K562 (cell line): Measurements from ENCODE around the gene GFRA4. TPM values are rescaled to one million over a fixed set of nuclear protein-coding genes. Genes with fewer than 3 reads are reported as not detected.

Experiments
- ATAC-seq: fragments of 200-7000 bp; cut with Tn5 transposase; 3 replicates; pipeline ENCODE4 v1.9.1; 2020; ENCODE audit warnings: moderate library complexity
- BruUV-seq: library from RNA; stranded (reverse); fragments of 400-500 nt; replicated peaks from 2 replicates; lab custom pipeline; 2021; lab: Mats Ljungman, UMichigan
- CTCF ChIA-PET: fragments of 300-600 bp; formaldehyde crosslinking; extraction: SDS; loops from one replicate; lab custom pipeline; 2021; ENCODE audit warnings: low intra/inter-chr PET ratio; lab: Yijun Ruan, JAX
- POLR2A ChIA-PET: fragments of 300-600, 350-650 bp; sonication (Branson Sonifier 250); formaldehyde crosslinking; extraction: SDS; loops from one replicate; lab custom pipeline; 2021; ENCODE audit warnings: antibody characterized with exemption, inconsistent platforms; lab: Yijun Ruan, JAX
- DNase-seq, 4 experiments: peaks; one replicate each; pipeline versions ENCODE4 v3.0.0 to v3.0.0-alpha.2; 2011 to 2018; ENCODE audit warnings: low spot score in 3 of 4, mixed read lengths in 3 of 4; ENCODE audit errors: extremely low read depth in 1 of 4
- FAIRE-seq: peaks from 2 replicates; lab custom pipeline; 2011; peaks lifted over from hg19 to GRCh38; lab: Jason Lieb, UNC
- H2AFZ ChIP-seq: 2 replicates; pipeline ENCODE4 v1.6.0; 2011; ENCODE audit warnings: low read depth, low read length, control low read depth, inconsistent platforms
- H3K27ac ChIP-seq: fragments of 200-600 bp; 3 replicates; pipeline ENCODE4 v1.8.0; 2011; ENCODE audit warnings: low read depth, mild to moderate bottlenecking, control low read depth, inconsistent platforms, low read length, moderate library complexity, mixed read lengths; ENCODE audit errors: extremely low read depth
- H3K27me3 ChIP-seq, 2 experiments: fragments of 300-600 bp in 1 of 2; 2 replicates in 1 of 2; 3 replicates in 1 of 2; pipeline versions ENCODE4 v1.6.0 to v1.8.0; 2011; ENCODE audit warnings: inconsistent platforms in 2 of 2, low read length in 2 of 2, mild to moderate bottlenecking in 1 of 2, mixed read lengths in 1 of 2, moderate library complexity in 1 of 2; ENCODE audit not compliant: control insufficient read depth in 2 of 2, insufficient read depth in 2 of 2
- H3K36me3 ChIP-seq: fragments of 300-600 bp; 3 replicates; pipeline ENCODE4 v1.8.0; 2011; ENCODE audit warnings: mild to moderate bottlenecking, low read length, inconsistent platforms; ENCODE audit not compliant: control insufficient read depth, insufficient read depth
- H3K4me1 ChIP-seq, 2 experiments: fragments of 200-600 bp in 1 of 2; replicated peaks in 1 of 2; 2 replicates in 1 of 2; 3 replicates in 1 of 2; pipeline versions ENCODE4 v1.5.1 to v1.8.0; 2011; ENCODE audit warnings: inconsistent platforms in 2 of 2, low read length in 2 of 2, mild to moderate bottlenecking in 1 of 2, mixed read lengths in 1 of 2, moderate library complexity in 1 of 2; ENCODE audit not compliant: control insufficient read depth in 2 of 2, insufficient read depth in 2 of 2
- H3K4me2 ChIP-seq: 2 replicates; pipeline ENCODE4 v1.6.1; 2011; ENCODE audit warnings: low read length, control low read depth, inconsistent platforms, mixed read lengths; ENCODE audit not compliant: insufficient read depth
- H3K4me3 ChIP-seq: fragments of 200-600 bp; sonication (generic), shearing (Covaris generic); 2 replicates; pipeline ENCODE4 v1.5.1; 2016; ENCODE audit warnings: control low read depth, inconsistent platforms
- H3K79me2 ChIP-seq: fragments of 200-600 bp; 3 replicates; pipeline ENCODE4 v1.8.0; 2011; ENCODE audit warnings: low read length, inconsistent platforms; ENCODE audit not compliant: control insufficient read depth, insufficient read depth
- H3K9ac ChIP-seq, 2 experiments: 2 replicates each; pipeline versions ENCODE4 v1.6.0 to v1.6.1; 2011; ENCODE audit warnings: low read depth in 2 of 2, low read length in 2 of 2, control low read depth in 1 of 2, inconsistent platforms in 1 of 2, mild to moderate bottlenecking in 1 of 2, mixed read lengths in 1 of 2; ENCODE audit not compliant: insufficient read depth in 1 of 2
- H3K9me1 ChIP-seq: one replicate; pipeline ENCODE4 v1.6.0; 2011; ENCODE audit warnings: inconsistent platforms, mild to moderate bottlenecking, low read length, moderate library complexity; ENCODE audit not compliant: control insufficient read depth, insufficient read depth
- H3K9me3 ChIP-seq: replicated peaks from 2 replicates; pipeline ENCODE4 v1.5.1; 2011; ENCODE audit warnings: low read depth, low read length, inconsistent platforms; ENCODE audit not compliant: control insufficient read depth, insufficient read depth
- H4K20me1 ChIP-seq: replicated peaks from 2 replicates; pipeline ENCODE4 v1.6.1; 2011; ENCODE audit warnings: low read length, inconsistent platforms, mixed read lengths; ENCODE audit not compliant: control insufficient read depth, insufficient read depth
- HDAC6 ChIP-seq: IDR thresholded peaks from 2 replicates; pipeline ENCODE4 v1.6.1; 2012; ENCODE audit warnings: low read depth, mild to moderate bottlenecking, control low read depth, inconsistent platforms, low read length, moderate library complexity
- NR1H2 ChIP-seq: sonication (generic); formaldehyde crosslinking; IDR thresholded peaks from 2 replicates; pipeline ENCODE4 v1.4.0; 2020; ENCODE audit warnings: mild to moderate bottlenecking, missing genetic modification reagents
- PRPF4 ChIP-seq: fragments of 200-400 bp; formaldehyde crosslinking; IDR thresholded peaks from one replicate; pipeline ENCODE4 v1.6.1; 2017; ENCODE audit warnings: low read length, low read depth, mild to moderate bottlenecking; ENCODE audit not compliant: insufficient read depth, poor library complexity, severe bottlenecking
- RBBP5 ChIP-seq: fragments of 200-600 bp; sonication (generic); IDR thresholded peaks from 2 replicates; pipeline ENCODE4 v1.6.1; 2012; ENCODE audit warnings: borderline replicate concordance, mild to moderate bottlenecking, low read length, control low read depth, inconsistent platforms; ENCODE audit not compliant: insufficient read depth, poor library complexity, severe bottlenecking
- TEAD2 ChIP-seq: fragments of 450-650 bp; IDR thresholded peaks from 2 replicates; pipeline ENCODE4 v1.6.1; 2016; ENCODE audit warnings: missing genetic modification characterization, control low read depth, missing compliant biosample characterization
- YY1 ChIP-seq, 3 experiments: IDR thresholded peaks; 2 replicates each; pipeline ENCODE4 v1.6.1; 2011; ENCODE audit warnings: low read length in 2 of 3, mild to moderate bottlenecking in 2 of 3, moderate library complexity in 2 of 3, borderline replicate concordance in 1 of 3, control low read depth in 1 of 3, low read depth in 1 of 3; ENCODE audit not compliant: insufficient read depth in 3 of 3, insufficient replicate concordance in 2 of 3, control insufficient read depth in 1 of 3, insufficient read length in 1 of 3; ENCODE audit errors: extremely low read depth in 1 of 3
- ZBTB12 ChIP-seq: fragments of 250-450 bp; sonication (Bioruptor Pico); IDR thresholded peaks from 2 replicates; pipeline ENCODE4 v1.4.0; 2020
- ZHX1 ChIP-seq: fragments of 150-350 bp; conservative IDR thresholded peaks from 2 replicates; pipeline ENCODE4 v1.6.1; 2014; ENCODE audit warnings: low read length
- ZNF316 ChIP-seq: fragments of 450-650 bp; IDR thresholded peaks from 2 replicates; pipeline ENCODE4 v1.6.1; 2016
- ZNF324 ChIP-seq: fragments of 250-450 bp; sonication (Bioruptor Pico); IDR thresholded peaks from 2 replicates; pipeline ENCODE4 v1.4.0; 2020; ENCODE audit warnings: mild to moderate bottlenecking
- ZNF41 ChIP-seq: fragments of 250-450 bp; sonication (Bioruptor Pico); conservative IDR thresholded peaks from 2 replicates; pipeline ENCODE4 v1.4.0; 2020; ENCODE audit warnings: mild to moderate bottlenecking
- ZNF512 ChIP-seq: IDR thresholded peaks from 2 replicates; pipeline ENCODE4 v1.6.1; 2016; ENCODE audit warnings: missing genetic modification characterization, missing compliant biosample characterization
- WGBS: fragments of 100-300 bp; shearing (Covaris generic); methylation state at CpG from one replicate; pipeline ENCODE4 v1.1.6; 2016; ENCODE audit warnings: low coverage, mixed read lengths; ENCODE audit not compliant: insufficient coverage; ENCODE audit errors: missing lambda C conversion rate; 5-methylcytosine and 5-hydroxymethylcytosine counted together
- in situ Hi-C: fragments of 300-500 bp; cut with MboI; formaldehyde crosslinking; loops from 4 replicates; pipeline ENCODE4 v1.15.0; 2018; ENCODE audit warnings: inconsistent platforms, mixed read lengths
- intact Hi-C: fragments of 100-400 bp; cut with micrococcal nuclease; formaldehyde crosslinking; loops from 2 replicates; pipeline ENCODE4 v1.14.2; 2022
- polyA plus RNA-seq, 8 experiments: library from polyadenylated mRNA; depleted of rRNA in 4 of 8; stranded (reverse) in 5 of 8; unstranded in 3 of 8; fragments of >200 nt; fragmentation: Nextera tagmentation in 2 of 8; fragmentation: Illumina TruSeq in 1 of 8; extraction: Ambion mirVana in 2 of 8; extraction: Trizol in 1 of 8; gene quantifications; 2 replicates each; pipeline versions ENCODE4 v1.2.1 to v1.2.3, GENCODE V29; 2011 to 2014; ENCODE audit warnings: inconsistent platforms in 1 of 8, missing spikeins in 1 of 8
- total RNA-seq, 7 experiments: library from RNA; depleted of rRNA in 6 of 7; stranded (reverse); fragments of >200 nt in 6 of 7; fragmentation: Illumina TruSeq in 2 of 7; extraction: Trizol in 2 of 7; gene quantifications; 2 replicates each; pipeline versions ENCODE4 v1.2.1 to v1.2.3, GENCODE V29; 2011 to 2021; ENCODE audit warnings: low replicate concordance in 1 of 7
- TF ChIP-seq, protein P1 (sequence below): fragments of 250-450 bp; sonication (Bioruptor Pico); IDR thresholded peaks from 2 replicates; pipeline ENCODE4 v1.9.0; 2021; ENCODE audit warnings: mild to moderate bottlenecking
- TF ChIP-seq, protein P2 (sequence below): fragments of 450-650 bp; formaldehyde crosslinking; IDR thresholded peaks from 2 replicates; pipeline ENCODE4 v1.4.0; 2022; ENCODE audit warnings: missing genetic modification characterization

GFRA4 gene
- total and polyA plus RNA-seq, 9 of the 15 experiments (the other 6 are each of a cell fraction or from before 2014, with no cell fraction given), result not detected

GRCh38 chr20:3691306-3691705 lies 28.1 kb upstream of the GFRA4 start:
- no peak overlapping the region for H3K27ac ChIP-seq
- intact Hi-C loops (no loop called here), in situ Hi-C loops (no loop called here)
- no peak for FAIRE-seq
- CTCF ChIA-PET, result no interaction called here
- peaks cover 0 to 5% of the 10 kb centered on the region in 2 experiments; a peak in 3 of 5 replicates for H3K27me3 ChIP-seq
- peaks cover 0 to 26% of the 10 kb centered on the region in 2 experiments; a peak in 3 of 5 replicates for H3K4me1 ChIP-seq
- H2AFZ ChIP-seq, result no peak overlapping the region
- no peaks in the 10 kb centered on the region for H4K20me1 ChIP-seq
- POLR2A ChIA-PET, result no interaction called here
- H3K4me3 ChIP-seq, result no peak overlapping the region
- 46% methylated on average over 11 of the region's 16 CpGs for WGBS
- no peak overlapping the region for H3K4me2 ChIP-seq
- no TSS peak for BruUV-seq
- TF ChIP-seq ZNF512 (tag) (no peak), RBBP5 (no peak), ZNF41 (CRISPR knock-in tag) (no peak), ZNF324 (CRISPR knock-in tag) (no peak), YY1 (IDR thresholded peaks at IDR 0.05; ENCODE audit: borderline replicate concordance in 1 of 3, control insufficient read depth in 1 of 3, extremely low read depth in 1 of 3, insufficient read depth in 3 of 3, insufficient read length in 1 of 3, insufficient replicate concordance in 2 of 3, low read depth in 1 of 3, low read length in 2 of 3) (no peak), NR1H2 (CRISPR knock-in tag) (no peak), ZNF316 (no peak), TEAD2 (tag) (no peak), HDAC6 (no peak), PRPF4 (no peak), ZHX1 (no peak), ZBTB12 (CRISPR knock-in tag) (no peak)
- TF ChIP-seq, protein P1, sequence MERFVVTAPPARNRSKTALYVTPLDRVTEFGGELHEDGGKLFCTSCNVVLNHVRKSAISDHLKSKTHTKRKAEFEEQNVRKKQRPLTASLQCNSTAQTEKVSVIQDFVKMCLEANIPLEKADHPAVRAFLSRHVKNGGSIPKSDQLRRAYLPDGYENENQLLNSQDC, result no peak
- TF ChIP-seq, protein P2, sequence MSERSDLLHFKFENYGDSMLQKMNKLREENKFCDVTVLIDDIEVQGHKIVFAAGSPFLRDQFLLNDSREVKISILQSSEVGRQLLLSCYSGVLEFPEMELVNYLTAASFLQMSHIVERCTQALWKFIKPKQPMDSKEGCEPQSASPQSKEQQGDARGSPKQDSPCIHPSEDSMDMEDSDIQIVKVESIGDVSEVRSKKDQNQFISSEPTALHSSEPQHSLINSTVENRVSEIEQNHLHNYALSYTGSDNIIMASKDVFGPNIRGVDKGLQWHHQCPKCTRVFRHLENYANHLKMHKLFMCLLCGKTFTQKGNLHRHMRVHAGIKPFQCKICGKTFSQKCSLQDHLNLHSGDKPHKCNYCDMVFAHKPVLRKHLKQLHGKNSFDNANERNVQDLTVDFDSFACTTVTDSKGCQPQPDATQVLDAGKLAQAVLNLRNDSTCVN (CRISPR knock-in tag), result no peak
- no peak overlapping the region; a peak in 1 of 4 replicates for H3K9ac ChIP-seq
- DNase-seq, result no peak
- no peaks in the 10 kb centered on the region for H3K36me3 ChIP-seq
- no peaks in the 10 kb centered on the region for H3K9me3 ChIP-seq
- no peaks in the 10 kb centered on the region for H3K9me1 ChIP-seq
- H3K79me2 ChIP-seq, result no peaks in the 10 kb centered on the region
- ATAC-seq, result no peak
